RWPE1 (cell line): ENCODE measurements around the gene INSIG2.
A peak's percentile ranks its signal among the peaks of the same experiment; 100 is the strongest.

Experiments used
- CTCF ChIA-PET: fragments of 350-600 bp; sonication (Branson Sonifier 250); formaldehyde crosslinking; extraction: SDS; loops from one replicate; lab custom pipeline; 2021; lab: Yijun Ruan, JAX
- POLR2A ChIA-PET: fragments of 400-600 bp; formaldehyde crosslinking; extraction: SDS; loops from one replicate; lab custom pipeline; 2020; ENCODE audit warnings: antibody characterized with exemption; ENCODE audit not compliant: low non-redundant PET; lab: Yijun Ruan, JAX
- DNase-seq: peaks from one replicate; pipeline ENCODE4 v3.0.0; 2012; ENCODE audit warnings: low spot score
- H3K27ac ChIP-seq: fragments of 450-650 bp; 2 replicates; pipeline ENCODE4 v1.5.1; 2017
- CTCF ChIP-seq: fragments of 450-650 bp; conservative IDR thresholded peaks from 2 replicates; pipeline ENCODE4 v1.5.1; 2017; ENCODE audit warnings: low read depth, mild to moderate bottlenecking

The INSIG2 gene

GRCh38 chr2:118146315-118147283 is 58.3 kb downstream of the INSIG2 start:
- CTCF ChIA-PET = no interaction called here
- POLR2A ChIA-PET = no interaction called here

GRCh38 chr2:118148133-118148532 is 59.9 kb downstream of the INSIG2 start:
- ChIA-PET CTCF (interaction anchor here (0.7 kb wide), 1 partner anchor 31 kb away, joined by 3 read pairs; no protein-coding TSS in a partner anchor), POLR2A (no interaction called here)
- TF ChIP-seq CTCF = no peak
- H3K27ac ChIP-seq = no peak overlapping the region
- DNase-seq = no peak

More at GRCh38 chr2:118146315-118147283, 58.3 kb downstream of the INSIG2 start:
- no peak overlapping the region for H3K27ac ChIP-seq
- DNase-seq = no peak
- TF ChIP-seq CTCF = no peak

- peak; percentile 47 for TF ChIP-seq CTCF
- no peak overlapping the region for H3K27ac ChIP-seq
- no peak for DNase-seq
- ChIA-PET POLR2A (no interaction called here), CTCF (no interaction called here)
These were observed 60.5 kb downstream of the INSIG2 start for GRCh38 chr2:118148809-118149208.

GRCh38 chr2:118150294-118150693 is 62.0 kb downstream of the INSIG2 start:
- no peak for DNase-seq
- ChIA-PET CTCF (no interaction called here), POLR2A (no interaction called here)
- H3K27ac ChIP-seq = no peak overlapping the region
- no peak for TF ChIP-seq CTCF

GRCh38 chr2:118151831-118152230 is 63.6 kb downstream of the INSIG2 start:
- no peak for TF ChIP-seq CTCF
- H3K27ac ChIP-seq = no peak overlapping the region
- ChIA-PET CTCF (no interaction called here), POLR2A (no interaction called here)
- no peak for DNase-seq

GRCh38 chr2:118153433-118153832 is 65.2 kb downstream of the INSIG2 start:
- no peak overlapping the region for H3K27ac ChIP-seq
- DNase-seq = no peak
- ChIA-PET CTCF (no interaction called here), POLR2A (no interaction called here)
- no peak for TF ChIP-seq CTCF
